NT2/D1 (cell line): Measurements from ENCODE around the gene CPLANE1.

Experiments
- SUZ12 ChIP-seq: IDR thresholded peaks from 2 replicates; pipeline ENCODE4 v1.6.1; 2011; ENCODE audit not compliant: insufficient read length, insufficient read depth; ENCODE audit errors: extremely low read depth
- YY1 ChIP-seq: IDR thresholded peaks from 2 replicates; pipeline ENCODE4 v1.6.1; 2011; ENCODE audit not compliant: insufficient read length, insufficient read depth

DNA sequence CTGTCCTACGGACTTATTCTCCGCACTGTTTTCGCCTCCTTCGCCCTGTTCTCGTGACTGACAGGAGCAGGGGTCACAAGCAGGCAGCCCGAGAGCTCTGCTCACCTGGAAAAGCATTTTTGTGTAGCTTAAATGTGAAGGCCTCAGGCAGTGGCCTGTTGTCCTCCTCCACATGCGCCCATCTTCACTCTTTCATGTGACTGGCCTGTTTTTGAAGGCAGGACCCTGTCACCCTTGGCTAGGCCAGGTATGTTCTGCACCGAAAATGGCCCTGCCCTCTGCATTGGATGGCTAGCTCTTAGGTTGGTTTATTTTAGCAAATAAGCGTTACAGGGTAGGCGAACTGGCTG is 614 bp upstream of the CPLANE1 start:
- TF ChIP-seq YY1 = no peak
- no peak for TF ChIP-seq SUZ12
